Rectal smooth muscle tissue (tissue), 1 donor: ENCODE measurements around the gene GLB1L2.

Experiments used
- H3K27ac ChIP-seq: one replicate; pipeline ENCODE4 v1.7.0; 2013; ENCODE audit warnings: low read depth, low read length, inconsistent platforms
- H3K27me3 ChIP-seq: one replicate; pipeline ENCODE4 v1.7.0; 2013; ENCODE audit warnings: low read length; ENCODE audit not compliant: control insufficient read depth, insufficient read depth
- H3K36me3 ChIP-seq: one replicate; pipeline ENCODE4 v1.7.0; 2013; ENCODE audit warnings: low read length; ENCODE audit not compliant: control insufficient read depth, insufficient read depth
- H3K4me1 ChIP-seq: one replicate; pipeline ENCODE4 v1.7.0; 2013; ENCODE audit warnings: low read length; ENCODE audit not compliant: control insufficient read depth, insufficient read depth
- H3K4me3 ChIP-seq: one replicate; pipeline ENCODE4 v1.7.0; 2013; ENCODE audit warnings: low read length
- H3K9ac ChIP-seq: one replicate; pipeline ENCODE4 v1.7.0; 2013; ENCODE audit warnings: low read length

Gene GLB1L2

GRCh38 chr11:134332782-134333181 lies 994 bp downstream of the GLB1L2 start:
- H3K36me3 ChIP-seq, result no peaks in the 10 kb centered on the region
- H3K4me3 ChIP-seq, result no peak overlapping the region
- no peak overlapping the region for H3K9ac ChIP-seq
- no peaks in the 10 kb centered on the region for H3K27me3 ChIP-seq
- H3K4me1 ChIP-seq, result peaks cover 5% of the 10 kb centered on the region
- H3K27ac ChIP-seq, result no peak overlapping the region

- Histone ChIP-seq H3K9ac (no peak overlapping the region), H3K27ac (no peak overlapping the region), H3K4me1 (peaks cover 5% of the 10 kb centered on the region), H3K27me3 (no peaks in the 10 kb centered on the region), H3K4me3 (no peak overlapping the region), H3K36me3 (no peaks in the 10 kb centered on the region)
Measured at GRCh38 chr11:134333312-134333711, 1.5 kb downstream of the GLB1L2 start.

GRCh38 chr11:134333946-134334345 lies 2.2 kb downstream of the GLB1L2 start:
- Histone ChIP-seq H3K27ac (no peak overlapping the region), H3K9ac (no peak overlapping the region), H3K4me3 (no peak overlapping the region), H3K36me3 (no peaks in the 10 kb centered on the region), H3K4me1 (peaks cover 5% of the 10 kb centered on the region), H3K27me3 (no peaks in the 10 kb centered on the region)

DNA sequence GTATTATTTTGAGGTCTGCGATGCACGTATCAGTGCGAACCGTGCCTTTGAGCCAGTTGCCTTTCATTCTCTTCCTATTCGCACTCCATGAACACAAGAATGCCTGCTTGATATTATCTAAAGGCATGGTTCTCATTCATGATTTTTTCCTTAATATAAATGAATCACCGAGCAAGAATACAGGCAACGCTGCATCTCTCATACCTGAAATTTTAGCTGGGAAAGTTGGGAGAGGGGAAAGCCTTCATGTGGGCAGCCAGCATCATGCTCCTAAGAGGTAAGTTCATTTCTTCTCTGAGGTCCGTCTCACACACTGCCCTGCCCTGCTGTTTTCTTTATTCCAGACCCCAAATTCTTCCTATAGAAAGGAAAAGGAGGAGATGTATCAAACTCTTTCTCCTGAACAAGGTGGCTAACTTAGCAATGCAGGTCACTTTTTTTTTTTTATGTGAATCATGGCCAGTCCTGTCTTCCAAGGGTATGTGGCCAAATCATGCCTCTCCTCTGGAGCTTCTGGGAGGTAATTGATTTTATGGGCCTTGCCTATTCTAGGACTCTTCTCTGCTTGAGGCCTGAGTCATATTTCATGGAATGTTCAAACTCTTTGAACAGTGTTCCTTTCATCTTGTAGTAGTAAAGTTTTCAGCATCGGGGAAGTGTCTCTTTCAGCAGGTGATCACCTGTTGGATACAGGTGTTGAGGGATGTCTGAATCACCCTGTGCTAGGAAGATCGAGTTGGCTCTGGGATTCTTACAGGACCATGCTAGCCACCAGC lies 3.2 kb downstream of the GLB1L2 start:
- Histone ChIP-seq H3K4me1 (peaks cover 5% of the 10 kb centered on the region), H3K9ac (no peak overlapping the region), H3K27ac (no peak overlapping the region)

DNA sequence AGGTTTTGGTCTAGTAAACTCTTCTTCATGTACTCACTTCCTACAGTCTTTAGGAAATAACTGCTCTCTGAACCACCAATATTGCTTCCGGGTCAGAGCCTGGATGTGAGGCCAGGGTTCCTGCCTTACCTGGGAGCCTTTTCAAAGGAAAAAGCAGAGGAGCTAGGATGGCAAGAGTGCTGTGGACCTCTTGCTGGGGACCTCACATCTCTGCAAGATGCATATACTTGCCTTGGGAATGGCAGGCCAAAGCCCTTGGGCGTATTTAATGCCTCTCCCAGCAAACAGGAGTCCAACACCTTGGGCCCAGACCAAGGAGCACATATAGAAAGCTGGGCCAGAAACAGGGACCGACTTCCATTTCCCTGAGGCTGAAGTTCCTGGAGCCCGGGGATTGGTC lies 5.3 kb downstream of the GLB1L2 start:
- Histone ChIP-seq H3K27ac (no peak overlapping the region), H3K4me1 (no peaks in the 10 kb centered on the region), H3K4me3 (no peak overlapping the region), H3K36me3 (no peaks in the 10 kb centered on the region), H3K9ac (no peak overlapping the region), H3K27me3 (no peaks in the 10 kb centered on the region)

More for the DNA sequence above, 3.2 kb downstream of the GLB1L2 start:
- no peaks in the 10 kb centered on the region for H3K36me3 ChIP-seq
- H3K27me3 ChIP-seq, result no peaks in the 10 kb centered on the region
- no peak overlapping the region for H3K4me3 ChIP-seq

GRCh38 chr11:134338068-134338467 lies 6.3 kb downstream of the GLB1L2 start:
- Histone ChIP-seq H3K4me1 (no peaks in the 10 kb centered on the region), H3K9ac (no peak overlapping the region), H3K27me3 (no peaks in the 10 kb centered on the region), H3K27ac (no peak overlapping the region), H3K36me3 (no peaks in the 10 kb centered on the region), H3K4me3 (no peak overlapping the region)

- Histone ChIP-seq H3K9ac (no peak overlapping the region), H3K4me1 (no peaks in the 10 kb centered on the region), H3K4me3 (no peak overlapping the region), H3K36me3 (no peaks in the 10 kb centered on the region), H3K27ac (no peak overlapping the region), H3K27me3 (no peaks in the 10 kb centered on the region)
Measured at GRCh38 chr11:134338654-134339053, 6.9 kb downstream of the GLB1L2 start.

- Histone ChIP-seq H3K27me3 (no peaks in the 10 kb centered on the region), H3K4me1 (no peaks in the 10 kb centered on the region), H3K27ac (no peak overlapping the region)
Measured at GRCh38 chr11:134339756-134340155, 8.0 kb downstream of the GLB1L2 start.

GRCh38 chr11:134340354-134340964 lies 8.7 kb downstream of the GLB1L2 start:
- Histone ChIP-seq H3K27ac (no peak overlapping the region), H3K4me1 (no peaks in the 10 kb centered on the region), H3K9ac (no peak overlapping the region), H3K27me3 (no peaks in the 10 kb centered on the region), H3K36me3 (no peaks in the 10 kb centered on the region), H3K4me3 (peak overlapping the region; percentile 18)

More at GRCh38 chr11:134339756-134340155, 8.0 kb downstream of the GLB1L2 start:
- Histone ChIP-seq H3K9ac (no peak overlapping the region), H3K36me3 (no peaks in the 10 kb centered on the region), H3K4me3 (no peak overlapping the region)

DNA sequence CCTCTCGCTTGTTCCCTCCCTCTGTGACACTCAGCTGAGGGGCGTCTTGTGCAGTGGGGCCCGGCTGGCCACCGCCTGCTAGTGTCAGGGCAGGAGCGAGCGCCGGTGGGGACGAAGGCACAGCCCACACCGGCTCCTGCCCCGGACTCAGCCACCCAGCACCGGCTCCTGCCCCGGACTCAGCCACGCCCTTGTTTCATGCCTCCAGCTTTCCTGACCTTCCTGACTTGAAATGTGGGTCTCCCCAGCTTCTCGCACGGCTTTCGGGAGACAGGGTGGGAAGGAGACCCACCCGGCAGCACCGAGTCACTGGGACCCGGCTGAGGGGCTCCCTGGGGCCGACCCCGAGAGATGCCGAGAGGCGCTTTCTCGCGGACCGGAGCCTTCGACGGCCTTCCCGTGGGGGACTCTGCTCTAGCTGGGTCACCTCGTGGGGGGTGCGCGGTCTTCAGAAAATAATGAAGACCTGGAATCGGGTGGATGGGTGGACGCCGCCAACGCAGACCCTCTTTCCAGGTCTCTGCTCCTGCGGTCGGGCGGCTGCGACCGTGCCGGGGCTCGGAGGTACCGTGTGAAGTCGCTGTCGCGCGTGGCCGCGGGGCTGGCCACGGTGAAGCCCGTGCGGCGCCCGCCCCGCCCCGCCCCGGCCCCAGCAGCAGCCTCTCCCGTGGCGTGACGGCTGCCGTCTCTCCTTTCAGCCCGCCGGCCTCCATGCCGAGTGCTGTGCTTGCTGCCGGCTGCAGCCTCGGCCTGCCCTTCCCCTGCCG lies 10.2 kb downstream of the GLB1L2 start:
- Histone ChIP-seq H3K4me3 (no peak overlapping the region), H3K36me3 (no peaks in the 10 kb centered on the region), H3K27ac (no peak overlapping the region), H3K27me3 (no peaks in the 10 kb centered on the region), H3K9ac (no peak overlapping the region), H3K4me1 (no peaks in the 10 kb centered on the region)

DNA sequence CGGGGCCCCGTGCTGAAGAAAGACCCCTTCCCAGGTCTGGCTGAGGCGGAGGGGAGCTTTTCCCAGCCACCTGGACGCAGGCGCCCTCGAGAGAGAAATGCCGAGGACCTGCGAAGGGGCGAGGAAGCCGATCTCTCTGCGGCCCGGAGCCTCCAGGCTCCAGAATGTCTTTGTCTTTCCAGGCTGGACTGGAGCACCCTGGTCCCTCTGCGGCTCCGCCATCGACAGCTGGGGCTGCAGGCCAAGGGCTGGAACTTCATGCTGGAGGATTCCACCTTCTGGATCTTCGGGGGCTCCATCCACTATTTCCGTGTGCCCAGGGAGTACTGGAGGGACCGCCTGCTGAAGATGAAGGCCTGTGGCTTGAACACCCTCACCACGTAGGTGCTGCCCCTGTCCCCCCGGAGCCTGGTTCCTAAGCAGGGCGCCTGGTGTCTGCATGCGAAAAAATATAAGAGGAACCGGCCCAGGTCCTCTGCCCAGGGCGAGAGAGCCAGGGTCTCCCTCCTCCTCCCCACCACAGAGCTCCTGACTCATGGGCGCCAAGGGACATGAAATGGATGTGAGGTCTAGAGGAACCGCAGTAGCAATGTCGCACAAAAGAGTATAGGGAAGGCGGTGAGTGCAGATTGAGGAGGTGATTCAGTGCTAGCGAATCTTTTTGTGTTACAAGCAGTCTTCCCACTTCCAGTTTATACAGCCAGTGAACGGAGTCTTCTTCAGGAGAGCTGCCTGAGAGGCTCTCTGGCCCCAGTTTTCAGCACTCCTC lies 11.0 kb downstream of the GLB1L2 start:
- H3K4me1 ChIP-seq, result no peaks in the 10 kb centered on the region
- no peaks in the 10 kb centered on the region for H3K36me3 ChIP-seq
- no peak overlapping the region for H3K9ac ChIP-seq
- no peaks in the 10 kb centered on the region for H3K27me3 ChIP-seq
- no peak overlapping the region for H3K27ac ChIP-seq
- no peak overlapping the region for H3K4me3 ChIP-seq

- no peak overlapping the region for H3K27ac ChIP-seq
- no peaks in the 10 kb centered on the region for H3K36me3 ChIP-seq
- no peaks in the 10 kb centered on the region for H3K27me3 ChIP-seq
- no peak overlapping the region for H3K4me3 ChIP-seq
- H3K4me1 ChIP-seq, result no peaks in the 10 kb centered on the region
- H3K9ac ChIP-seq, result no peak overlapping the region
Measured at GRCh38 chr11:134343646-134344045, 11.9 kb downstream of the GLB1L2 start.
